Neural crest cell (in vitro differentiated cells): ENCODE data around the gene PEX6. TPM values are rescaled to one million over a fixed set of nuclear protein-coding genes. Genes with fewer than 3 reads are reported as not detected.

Experiments used
- DNase-seq: peaks from one replicate; pipeline ENCODE4 v3.0.0; 2021; ENCODE audit warnings: low read depth, mixed read lengths, low spot score
- H3K27ac Mint-ChIP-seq: one replicate; pipeline ENCODE4 v1.8.0; 2021; ENCODE audit warnings: mild to moderate bottlenecking, mixed read lengths; ENCODE audit not compliant: unreplicated experiment
- H3K27me3 Mint-ChIP-seq: 2 replicates; pipeline ENCODE4 v1.8.0; 2021; ENCODE audit warnings: low read depth, mild to moderate bottlenecking, mixed read lengths
- H3K36me3 Mint-ChIP-seq: 2 replicates; pipeline ENCODE4 v1.8.0; 2021; ENCODE audit warnings: low read depth, mild to moderate bottlenecking, mixed read lengths
- H3K4me1 Mint-ChIP-seq: 2 replicates; pipeline ENCODE4 v1.8.0; 2021; ENCODE audit warnings: mixed read lengths
- H3K4me3 Mint-ChIP-seq: one replicate; pipeline ENCODE4 v1.8.0; 2021; ENCODE audit warnings: mild to moderate bottlenecking, mixed read lengths
- H3K9me3 Mint-ChIP-seq: 2 replicates; pipeline ENCODE4 v1.8.0; 2021; ENCODE audit warnings: mixed read lengths
- total RNA-seq: library from RNA; stranded (reverse); gene quantifications from 2 replicates; pipeline ENCODE4 v1.2.1, GENCODE V29; 2021
- TF ChIP-seq, protein P1 (sequence below): fragments of 200-600 bp; sonication (generic); conservative IDR thresholded peaks from 2 replicates; pipeline ENCODE4 v1.5.0; 2021; ENCODE audit warnings: antibody characterized with exemption, mild to moderate bottlenecking

Gene PEX6
- total RNA-seq, 1 donor from 2014 or later, result 22.5 TPM

DNA sequence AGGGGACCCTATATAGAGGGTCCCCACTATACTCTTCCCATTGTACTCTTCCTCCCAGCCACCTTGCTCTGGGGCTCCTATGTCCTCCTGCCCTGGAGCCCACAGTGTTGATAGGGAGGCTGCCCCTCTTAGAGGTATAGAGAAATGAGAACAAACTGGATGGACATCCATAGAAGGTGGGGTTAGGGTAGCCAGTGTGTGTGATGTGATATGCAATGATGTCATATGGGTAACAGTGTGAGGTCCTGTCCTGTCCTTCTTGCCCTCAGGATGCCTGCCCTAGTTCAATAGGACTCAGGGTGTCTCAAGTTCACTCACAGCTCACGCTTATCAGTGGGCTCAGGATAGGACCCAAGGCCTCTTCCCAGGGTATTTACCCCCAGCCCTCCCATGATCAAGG lies 62.7 kb downstream of the PEX6 start:
- no peaks in the 10 kb centered on the region for H3K9me3 Mint-ChIP-seq
- no peak overlapping the region for H3K4me3 Mint-ChIP-seq
- H3K27ac Mint-ChIP-seq, result no peak overlapping the region
- TF ChIP-seq, protein P1, sequence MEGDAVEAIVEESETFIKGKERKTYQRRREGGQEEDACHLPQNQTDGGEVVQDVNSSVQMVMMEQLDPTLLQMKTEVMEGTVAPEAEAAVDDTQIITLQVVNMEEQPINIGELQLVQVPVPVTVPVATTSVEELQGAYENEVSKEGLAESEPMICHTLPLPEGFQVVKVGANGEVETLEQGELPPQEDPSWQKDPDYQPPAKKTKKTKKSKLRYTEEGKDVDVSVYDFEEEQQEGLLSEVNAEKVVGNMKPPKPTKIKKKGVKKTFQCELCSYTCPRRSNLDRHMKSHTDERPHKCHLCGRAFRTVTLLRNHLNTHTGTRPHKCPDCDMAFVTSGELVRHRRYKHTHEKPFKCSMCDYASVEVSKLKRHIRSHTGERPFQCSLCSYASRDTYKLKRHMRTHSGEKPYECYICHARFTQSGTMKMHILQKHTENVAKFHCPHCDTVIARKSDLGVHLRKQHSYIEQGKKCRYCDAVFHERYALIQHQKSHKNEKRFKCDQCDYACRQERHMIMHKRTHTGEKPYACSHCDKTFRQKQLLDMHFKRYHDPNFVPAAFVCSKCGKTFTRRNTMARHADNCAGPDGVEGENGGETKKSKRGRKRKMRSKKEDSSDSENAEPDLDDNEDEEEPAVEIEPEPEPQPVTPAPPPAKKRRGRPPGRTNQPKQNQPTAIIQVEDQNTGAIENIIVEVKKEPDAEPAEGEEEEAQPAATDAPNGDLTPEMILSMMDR, result no peak
- H3K27me3 Mint-ChIP-seq, result no peaks in the 10 kb centered on the region
- no peaks in the 10 kb centered on the region for H3K36me3 Mint-ChIP-seq
- no peak for DNase-seq
- peaks cover 1% of the 10 kb centered on the region for H3K4me1 Mint-ChIP-seq

GRCh38 chr6:42915732-42916131 lies 63.2 kb downstream of the PEX6 start, which contains the start of gene PTCRA:
PTCRA (plus strand) TSS chr6:42916053; CDS start chr6:42916070, 17 bp downstream.
- Mint-ChIP-seq H3K4me3 (no peak within 1 kb of the TSS), H3K36me3 (no peaks in the 10 kb centered on the region), H3K27ac (no peak within 1 kb of the TSS), H3K4me1 (peaks cover 5% of the 10 kb centered on the region), H3K9me3 (no peaks in the 10 kb centered on the region), H3K27me3 (no peaks in the 10 kb centered on the region)
- no peak for DNase-seq
- TF ChIP-seq, protein P1, result no peak

DNA sequence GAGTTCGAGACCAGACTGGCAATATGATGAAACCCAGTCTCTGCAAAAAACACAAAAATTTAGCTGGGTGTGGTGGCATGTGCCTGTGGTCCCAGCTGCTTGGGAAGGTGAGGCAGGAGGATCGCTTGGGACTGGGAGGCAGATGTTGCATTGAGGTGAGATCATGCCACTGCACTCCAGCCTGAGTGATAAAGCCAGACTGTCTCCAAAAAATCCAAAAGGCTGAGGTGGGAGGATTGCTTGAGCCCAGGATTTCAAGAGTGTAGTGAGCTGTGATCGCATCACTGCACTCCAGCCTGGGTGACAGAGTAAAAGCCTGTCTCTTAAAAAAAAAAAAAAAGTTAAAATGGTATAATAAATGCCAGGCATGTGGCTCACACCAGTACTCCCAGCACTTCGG lies 64.4 kb downstream of the PEX6 start:
- peaks cover 5% of the 10 kb centered on the region for H3K4me1 Mint-ChIP-seq
- H3K4me3 Mint-ChIP-seq, result no peak overlapping the region
- no peaks in the 10 kb centered on the region for H3K9me3 Mint-ChIP-seq
- peak overlapping the region; percentile 89 for H3K27ac Mint-ChIP-seq
- TF ChIP-seq, protein P1, result no peak
- no peaks in the 10 kb centered on the region for H3K27me3 Mint-ChIP-seq
- no peak for DNase-seq
- H3K36me3 Mint-ChIP-seq, result no peaks in the 10 kb centered on the region

Other genes with a start within 250 kb of the PEX6 start
- 21.7 and 23.2 TPM in 2 replicates for gene TBCC, start 233.1 kb downstream of the PEX6 start, total RNA-seq
- 6.2 and 6.7 TPM in 2 replicates for gene BICRAL, start 197.1 kb downstream of the PEX6 start, total RNA-seq
- 103 and 105 TPM in 2 replicates for gene RPL7L1, start 99.6 kb downstream of the PEX6 start, total RNA-seq
- gene PTCRA, start 63.1 kb downstream of the PEX6 start, total RNA-seq, result not detected in 2 replicates
- gene CNPY3, start 49.7 kb downstream of the PEX6 start, total RNA-seq, result 61.3 and 62.6 TPM in 2 replicates
- 1.5 and 1.8 TPM in 2 replicates for gene GNMT, start 18.4 kb downstream of the PEX6 start, total RNA-seq
- gene PPP2R5D, start 5.4 kb upstream of the PEX6 start, total RNA-seq, result 67.5 and 67.6 TPM in 2 replicates
- 94.7 and 102 TPM in 2 replicates for gene MEA1, start 34.8 kb upstream of the PEX6 start, total RNA-seq
- gene KLHDC3, start 35.1 kb upstream of the PEX6 start, total RNA-seq, result 105 and 109 TPM in 2 replicates
- gene RRP36, start 42.4 kb upstream of the PEX6 start, total RNA-seq, result 89.1 and 93.4 TPM in 2 replicates
- gene CUL7, start 74.7 kb upstream of the PEX6 start, total RNA-seq, result 40.6 and 42.9 TPM in 2 replicates
- 45.7 and 56.8 TPM in 2 replicates for gene MRPL2, start 80.3 kb upstream of the PEX6 start, total RNA-seq
- 16.7 and 20.3 TPM in 2 replicates for gene KLC4, start 80.5 kb upstream of the PEX6 start, total RNA-seq
- 101 and 106 TPM in 2 replicates for gene PTK7, start 97.1 kb upstream of the PEX6 start, total RNA-seq
- gene SRF, start 192.1 kb upstream of the PEX6 start, total RNA-seq, result 37.5 and 37.8 TPM in 2 replicates
- gene CUL9, start 203.0 kb upstream of the PEX6 start, total RNA-seq, result 37.2 and 37.5 TPM in 2 replicates